ENCODE measurements around the gene NHERF1. TPM values are rescaled to one million over a fixed set of nuclear protein-coding genes. Genes with fewer than 3 reads are reported as not detected.
A peak's percentile ranks its signal among the peaks of the same experiment; 100 is the strongest.

The NHERF1 gene
- total RNA-seq, 2 experiments from 2014 or later, result 241 to 244 TPM

DNA sequence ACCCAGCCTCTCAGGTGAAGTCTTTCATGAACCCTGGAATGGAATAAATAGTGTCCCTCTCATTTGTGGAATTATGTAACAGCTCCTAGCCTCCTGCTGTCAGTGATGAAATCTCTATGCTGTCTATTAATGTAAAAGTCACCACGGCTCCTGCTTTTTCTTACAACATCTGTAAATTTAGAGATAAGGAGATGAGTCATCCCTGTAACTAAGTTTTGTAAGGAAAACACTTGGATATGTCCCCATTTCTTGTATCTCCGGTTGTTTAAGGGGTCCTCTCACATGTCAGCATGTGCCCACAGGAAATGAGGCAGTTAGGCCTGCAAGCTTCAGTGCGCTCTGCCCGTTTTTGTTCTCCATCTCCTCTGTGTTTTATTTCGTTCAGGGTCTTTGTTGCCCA is 30.5 kb downstream of the NHERF1 start:
- peaks cover 5% of the 10 kb centered on the region for H3K36me3 Mint-ChIP-seq
- DNase-seq, result no peak
- ATAC-seq (ENCODE audit: low read depth), result no peak

DNA sequence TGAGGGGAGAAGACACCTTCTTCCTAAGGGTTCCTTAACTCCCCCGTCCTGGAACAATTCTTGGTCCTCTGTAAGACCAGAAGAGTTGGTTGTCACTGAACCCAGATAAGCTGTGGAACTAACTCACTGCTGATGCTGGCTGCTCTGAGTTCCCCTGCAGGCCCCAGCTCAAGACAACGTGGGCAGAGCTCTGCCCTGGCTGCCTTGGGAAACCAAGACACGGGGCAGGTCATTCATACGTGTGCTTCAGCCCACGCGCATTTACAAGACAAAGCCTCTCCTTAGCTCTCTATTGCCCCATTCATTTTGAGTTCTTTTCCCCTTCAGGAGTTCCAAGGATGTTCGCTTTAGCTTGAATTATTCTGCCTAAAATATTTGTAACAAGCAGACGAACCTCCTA is 31.1 kb downstream of the NHERF1 start:
- peak overlapping the region; percentile 65 for H3K4me3 Mint-ChIP-seq
- H3K9me3 Mint-ChIP-seq, result no peaks in the 10 kb centered on the region
- no peaks in the 10 kb centered on the region for H3K27me3 Mint-ChIP-seq
- peak overlapping the region; percentile 95 for H3K27ac Mint-ChIP-seq
- H3K36me3 Mint-ChIP-seq, result peaks cover 3% of the 10 kb centered on the region
- DNase-seq (no peak), ATAC-seq (ENCODE audit: low read depth) (no peak)
- peaks cover 53% of the 10 kb centered on the region for H3K4me1 Mint-ChIP-seq
- POLR2A ChIA-PET, result interaction anchor here (0.7 to 2.9 kb wide), 10 partner anchors 11 to 42 kb away, joined by 3 to 15 read pairs (median 4); no protein-coding TSS in a partner anchor

More for the DNA sequence above, 30.5 kb downstream of the NHERF1 start:
- peaks cover 50% of the 10 kb centered on the region for H3K4me1 Mint-ChIP-seq
- POLR2A ChIA-PET, result interaction anchor here (0.7 to 5.5 kb wide), 9 partner anchors 12 to 332 kb away, joined by 3 to 38 read pairs (median 8); no protein-coding TSS in a partner anchor
- peak overlapping the region; percentile 28 for H3K4me3 Mint-ChIP-seq
- no peaks in the 10 kb centered on the region for H3K27me3 Mint-ChIP-seq
- H3K9me3 Mint-ChIP-seq, result no peaks in the 10 kb centered on the region
- peak overlapping the region; percentile 95 for H3K27ac Mint-ChIP-seq

DNA sequence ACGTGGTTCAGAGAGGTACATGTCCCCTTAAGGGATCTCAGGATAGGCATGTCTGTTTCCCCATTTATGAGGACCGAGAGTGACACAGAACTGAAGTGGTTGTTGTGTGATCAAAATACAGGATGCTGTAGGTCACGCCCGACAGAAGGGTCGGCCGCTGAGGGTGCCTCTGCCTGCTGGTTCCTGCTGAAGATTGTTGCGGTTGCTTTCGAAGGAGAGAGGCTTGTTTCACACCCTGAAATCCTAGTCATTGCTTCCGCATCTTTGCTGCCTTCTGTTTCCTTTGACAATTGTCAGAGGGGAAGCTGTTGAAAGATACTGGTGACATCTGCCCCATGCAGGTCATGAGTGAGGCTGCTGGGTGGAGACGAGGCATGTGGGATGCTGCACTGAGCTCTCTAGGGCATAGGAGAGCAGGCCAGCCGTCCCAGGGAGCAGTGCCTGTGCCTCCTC is 31.5 kb downstream of the NHERF1 start:
- ATAC-seq (ENCODE audit: low read depth), result peak; percentile 67
- POLR2A ChIA-PET, result interaction anchor here (1.0 to 2.9 kb wide), 10 partner anchors 11 to 42 kb away, joined by 3 to 15 read pairs (median 4); no protein-coding TSS in a partner anchor
- Mint-ChIP-seq H3K27ac (peak overlapping the region; percentile 95), H3K36me3 (peaks cover 3% of the 10 kb centered on the region), H3K4me3 (peak overlapping the region; percentile 65), H3K4me1 (peaks cover 58% of the 10 kb centered on the region), H3K27me3 (no peaks in the 10 kb centered on the region), H3K9me3 (no peaks in the 10 kb centered on the region)
- peak; percentile 53 for DNase-seq

DNA sequence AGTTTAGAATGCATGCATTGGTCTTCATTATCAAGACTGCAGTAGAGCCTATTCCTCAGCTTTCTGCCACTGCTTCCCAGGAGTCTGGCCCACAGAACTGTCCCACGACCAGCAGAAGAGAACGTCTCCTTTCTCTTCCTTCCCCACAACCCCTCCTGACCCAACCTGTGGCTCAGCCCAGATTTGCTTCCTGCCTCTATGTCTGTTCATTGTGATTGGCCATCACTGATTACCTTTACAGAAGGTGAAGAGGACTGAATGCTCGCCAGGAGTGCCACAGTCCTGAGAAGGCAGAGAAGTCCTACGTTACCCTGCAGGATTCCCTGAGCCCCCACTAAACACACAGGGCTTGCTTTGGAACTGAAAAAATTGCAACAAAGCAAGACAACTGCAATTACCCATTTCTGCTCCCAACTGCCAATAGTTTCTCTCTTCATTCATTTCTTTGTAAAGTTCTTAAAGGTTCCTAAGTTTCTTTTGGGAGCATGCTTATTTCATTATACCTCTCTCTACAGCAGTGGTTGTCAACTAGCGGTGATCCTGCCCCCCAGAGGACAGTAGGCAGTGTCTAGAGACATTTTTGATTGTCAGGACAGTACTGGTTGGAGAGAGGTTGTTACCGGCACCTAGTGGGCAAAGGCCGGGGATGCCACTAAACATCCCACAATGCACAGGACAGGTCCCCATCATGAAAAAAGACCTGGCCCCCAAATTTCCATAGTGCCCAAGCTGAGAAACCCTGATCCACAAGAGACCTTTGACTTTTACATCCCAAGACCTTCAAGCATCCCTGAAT is 32.2 kb downstream of the NHERF1 start:
- POLR2A ChIA-PET, result interaction anchor here (0.7 to 2.9 kb wide), 9 partner anchors 10 to 43 kb away, joined by 3 to 15 read pairs (median 4); no protein-coding TSS in a partner anchor
- Mint-ChIP-seq H3K9me3 (no peaks in the 10 kb centered on the region), H3K4me1 (peaks cover 59% of the 10 kb centered on the region), H3K27me3 (no peaks in the 10 kb centered on the region), H3K36me3 (peaks cover 3% of the 10 kb centered on the region), H3K4me3 (peak overlapping the region; percentile 65), H3K27ac (peak overlapping the region; percentile 95)
- no peak for DNase-seq
- peak; percentile 16 for ATAC-seq (ENCODE audit: low read depth)

DNA sequence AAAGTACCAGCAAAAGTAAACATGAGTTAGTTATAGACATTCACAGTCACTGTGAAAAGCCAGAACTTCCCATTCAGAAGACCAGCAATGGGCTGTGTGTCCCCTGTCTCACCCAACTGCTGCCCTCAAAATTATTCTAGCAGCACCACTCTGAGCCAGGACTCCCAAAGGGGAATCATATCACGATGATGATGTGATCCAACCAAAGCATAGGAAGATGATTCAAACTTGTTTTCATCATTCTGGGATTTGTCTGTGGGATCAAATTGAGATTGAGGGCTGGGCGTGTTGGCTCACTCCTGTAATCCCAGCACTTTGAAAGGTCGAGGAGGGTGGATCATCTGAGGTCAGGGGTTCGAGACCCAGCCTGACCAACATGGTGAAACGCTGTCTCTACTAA is 34.1 kb downstream of the NHERF1 start:
- POLR2A ChIA-PET, result interaction anchor here (1.2 kb wide), 1 partner anchor 8 kb away, joined by 6 read pairs; no protein-coding TSS in a partner anchor
- Mint-ChIP-seq H3K27ac (no peak overlapping the region), H3K9me3 (no peaks in the 10 kb centered on the region), H3K36me3 (peaks cover 3% of the 10 kb centered on the region), H3K4me1 (peaks cover 59% of the 10 kb centered on the region), H3K27me3 (no peaks in the 10 kb centered on the region), H3K4me3 (no peak overlapping the region)
- ATAC-seq (ENCODE audit: low read depth) (no peak), DNase-seq (no peak)

DNA sequence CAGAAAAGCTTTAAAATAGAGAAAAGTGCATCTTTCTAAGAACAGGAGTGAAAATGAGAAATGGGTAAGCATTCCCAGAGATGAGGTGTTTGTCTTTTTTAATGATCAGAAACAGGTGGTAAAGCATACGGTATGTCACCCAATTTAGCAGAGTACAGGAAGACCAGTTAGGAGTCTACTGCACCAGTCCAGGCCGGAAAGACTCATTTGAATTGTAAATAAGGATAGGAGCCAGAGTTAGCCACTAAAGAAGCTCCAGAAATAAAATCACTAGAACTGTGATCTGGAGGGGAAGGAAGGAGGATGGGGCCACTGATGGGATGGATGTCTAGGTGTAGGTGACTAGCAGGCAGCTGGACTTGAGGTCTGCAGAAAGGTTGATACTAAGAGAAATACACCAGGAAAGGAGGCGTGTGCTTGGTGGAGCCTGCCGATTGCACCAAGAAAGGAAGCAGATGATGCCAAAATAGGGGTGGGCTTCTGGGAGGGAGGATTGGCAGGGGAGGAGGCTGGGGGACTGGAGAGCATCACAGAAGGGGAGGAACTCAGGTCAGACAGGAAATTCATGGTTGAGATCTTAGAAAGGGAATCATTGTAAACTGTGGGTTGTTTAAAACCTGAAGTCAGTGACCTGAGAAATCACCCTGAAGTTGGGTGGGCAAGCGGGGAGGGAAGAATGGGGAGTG is 35.8 kb downstream of the NHERF1 start:
- no peak for DNase-seq
- POLR2A ChIA-PET, result interaction anchor here (0.9 to 1.5 kb wide), 3 partner anchors 13 to 38 kb away, joined by 3 to 5 read pairs (median 4); no protein-coding TSS in a partner anchor
- H3K36me3 Mint-ChIP-seq, result peaks cover 3% of the 10 kb centered on the region
- H3K4me3 Mint-ChIP-seq, result no peak overlapping the region
- no peaks in the 10 kb centered on the region for H3K27me3 Mint-ChIP-seq
- peak overlapping the region; percentile 66 for H3K27ac Mint-ChIP-seq
- H3K9me3 Mint-ChIP-seq, result no peaks in the 10 kb centered on the region
- no peak for ATAC-seq (ENCODE audit: low read depth)
- H3K4me1 Mint-ChIP-seq, result peaks cover 48% of the 10 kb centered on the region

DNA sequence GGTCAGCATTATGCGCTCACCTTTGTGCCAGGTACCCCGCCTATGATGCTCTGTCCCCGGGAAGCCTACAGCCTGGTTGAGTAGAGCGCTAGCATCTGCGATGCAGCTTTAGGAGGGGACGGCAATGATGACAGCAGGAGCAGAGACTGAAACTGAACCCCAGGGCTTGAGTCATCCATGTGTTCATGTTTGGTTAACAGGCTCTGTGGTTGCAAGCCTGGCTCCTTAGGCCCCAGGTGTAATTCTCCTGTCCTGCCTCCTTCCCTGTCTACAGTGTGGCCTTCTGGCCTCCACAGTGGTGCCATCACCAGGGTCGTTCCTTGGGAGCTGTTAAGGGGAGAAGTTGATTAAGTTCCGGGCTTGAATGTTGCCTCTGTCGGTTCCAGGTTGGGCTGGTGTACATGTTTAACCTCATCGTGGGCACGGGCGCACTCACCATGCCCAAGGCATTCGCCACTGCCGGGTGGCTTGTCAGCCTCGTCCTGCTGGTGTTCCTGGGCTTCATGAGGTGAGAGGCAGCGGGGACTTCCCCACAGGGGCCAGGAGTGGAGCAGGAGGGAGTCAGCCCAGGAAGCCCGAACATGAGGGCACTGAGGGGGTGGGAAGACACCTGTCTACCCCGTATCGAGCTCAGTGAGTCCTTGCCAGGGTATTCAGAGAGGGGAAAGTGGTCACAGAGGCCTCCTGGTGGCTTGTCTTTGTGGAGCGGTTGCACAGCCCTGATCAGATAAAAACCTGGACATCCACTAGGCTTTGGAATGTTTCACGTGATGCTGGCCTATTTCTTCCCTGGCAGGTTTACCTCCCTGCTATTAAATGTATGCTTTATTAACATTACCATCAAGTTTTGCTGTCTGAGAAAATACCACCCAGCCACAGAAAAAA is 36.9 kb downstream of the NHERF1 start:
- Mint-ChIP-seq H3K27ac (peak overlapping the region; percentile 66), H3K27me3 (no peaks in the 10 kb centered on the region), H3K36me3 (peaks cover 2% of the 10 kb centered on the region), H3K4me1 (peaks cover 44% of the 10 kb centered on the region), H3K9me3 (no peaks in the 10 kb centered on the region), H3K4me3 (peak overlapping the region; percentile 6)
- POLR2A ChIA-PET, result interaction anchor here (0.9 to 1.5 kb wide), 4 partner anchors 9 to 40 kb away, joined by 3 to 5 read pairs (median 4); partner anchors contain the start of gene NAT9
- DNase-seq, result no peak
- ATAC-seq (ENCODE audit: low read depth), result peak; percentile 15

DNA sequence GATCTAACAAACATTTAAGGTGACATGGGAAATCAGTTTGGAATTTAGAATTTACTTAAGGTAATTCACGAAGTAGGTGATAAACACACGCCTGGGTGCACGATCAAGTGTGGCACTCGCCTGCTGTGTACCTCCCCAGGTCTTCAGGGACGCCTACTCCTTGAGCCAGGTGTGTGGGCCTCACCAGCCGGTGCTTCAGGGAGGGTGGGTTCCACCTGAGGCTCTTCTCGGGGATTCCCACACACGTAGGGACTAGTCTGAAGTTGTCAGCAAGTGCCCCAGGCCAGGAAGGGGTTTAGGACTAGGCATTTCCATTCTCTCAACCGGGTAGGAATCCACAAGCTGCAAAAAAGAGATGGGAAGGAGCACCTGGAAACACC is 37.5 kb downstream of the NHERF1 start:
- Mint-ChIP-seq H3K9me3 (no peaks in the 10 kb centered on the region), H3K4me3 (peak overlapping the region; percentile 6), H3K36me3 (peaks cover 4% of the 10 kb centered on the region), H3K27me3 (no peaks in the 10 kb centered on the region), H3K27ac (peak overlapping the region; percentile 66), H3K4me1 (peaks cover 44% of the 10 kb centered on the region)
- ATAC-seq (ENCODE audit: low read depth) (no peak), DNase-seq (no peak)
- POLR2A ChIA-PET, result interaction anchor here (0.9 to 1.5 kb wide), 2 partner anchors 10 to 36 kb away, joined by 4 to 5 read pairs; partner anchors contain the start of gene NAT9

DNA sequence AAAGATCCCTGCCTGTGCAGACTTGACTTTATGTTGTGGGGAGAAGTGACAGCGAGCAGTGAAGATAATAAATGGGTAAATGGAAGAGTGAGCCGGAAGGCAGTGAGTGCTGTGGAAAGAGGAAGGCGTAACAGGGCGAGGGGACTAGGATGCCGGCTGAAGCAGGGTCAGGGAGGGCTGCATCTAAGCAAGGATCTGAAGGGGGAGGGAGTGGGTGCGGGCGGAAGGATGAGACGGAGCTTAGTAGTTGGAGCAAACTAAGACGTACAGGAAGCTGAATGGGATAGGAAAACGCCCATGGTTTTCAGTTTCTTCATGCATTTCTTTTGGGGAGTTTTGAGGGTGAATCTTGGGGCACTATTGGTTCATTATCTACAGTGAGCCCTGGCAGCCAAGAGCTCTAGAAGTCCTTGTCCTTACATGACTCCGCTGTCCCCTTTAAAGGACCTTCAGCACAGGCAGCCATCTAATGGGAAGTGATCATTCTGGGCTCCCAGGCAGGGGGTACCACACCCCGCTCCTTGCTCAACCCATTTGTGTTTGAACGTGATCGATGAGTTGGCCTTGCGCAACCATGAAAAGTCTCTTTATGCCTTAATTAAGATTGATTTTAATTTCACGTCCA is 38.1 kb downstream of the NHERF1 start:
- Mint-ChIP-seq H3K27me3 (no peaks in the 10 kb centered on the region), H3K9me3 (no peaks in the 10 kb centered on the region), H3K27ac (peak overlapping the region; percentile 66), H3K4me3 (peak overlapping the region; percentile 6), H3K36me3 (peaks cover 4% of the 10 kb centered on the region), H3K4me1 (peaks cover 46% of the 10 kb centered on the region)
- POLR2A ChIA-PET, result interaction anchor here (0.7 to 1.2 kb wide), 4 partner anchors 10 to 37 kb away, joined by 3 to 5 read pairs (median 4); partner anchors contain the start of gene NAT9
- ATAC-seq (ENCODE audit: low read depth) (peak; percentile 13), DNase-seq (no peak)

DNA sequence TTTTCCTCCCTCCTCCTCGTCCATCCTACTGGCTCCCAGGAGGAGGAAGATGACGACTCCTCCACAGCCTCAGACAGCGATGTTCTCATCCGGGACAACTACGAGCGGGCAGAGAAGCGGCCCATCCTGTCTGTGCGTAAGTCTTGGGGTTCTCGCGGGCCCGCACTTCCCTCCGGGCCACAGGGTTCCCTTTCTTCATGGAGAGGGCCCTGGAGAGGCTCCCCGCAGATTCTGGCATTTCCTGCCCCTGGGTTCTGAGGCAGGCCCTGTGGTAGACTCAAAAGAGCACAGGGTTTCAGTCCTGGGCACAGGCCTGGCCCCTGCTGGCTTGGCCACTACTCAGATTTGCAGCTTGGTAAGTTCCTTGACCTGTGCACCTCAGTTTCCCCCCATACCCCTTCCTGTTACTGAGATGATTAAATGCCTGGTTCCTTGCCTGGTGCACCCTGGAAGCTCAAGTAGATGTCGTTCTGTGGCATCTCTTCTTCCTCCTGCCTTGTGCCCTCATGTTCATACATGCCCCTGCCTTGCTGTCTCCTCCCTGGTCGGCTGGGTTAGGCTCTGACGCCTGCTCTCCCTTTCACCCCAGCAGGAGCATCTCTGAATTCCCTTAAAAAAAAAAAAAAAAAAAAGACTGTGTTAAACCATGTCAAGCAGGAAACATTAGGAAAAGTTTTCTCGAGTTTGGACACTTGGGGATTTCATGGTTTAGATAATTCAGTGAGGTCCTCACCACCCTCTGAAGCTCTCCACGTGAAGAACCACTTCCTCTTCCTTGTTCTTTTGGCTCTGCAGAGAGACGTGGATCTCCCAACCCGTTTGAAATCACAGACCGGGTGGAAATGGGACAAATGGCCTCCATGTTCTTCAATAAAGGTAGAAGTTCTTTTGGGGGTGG is 42.0 kb downstream of the NHERF1 start:
- H3K36me3 Mint-ChIP-seq, result peaks cover 6% of the 10 kb centered on the region
- peak overlapping the region; percentile 59 for H3K27ac Mint-ChIP-seq
- H3K4me1 Mint-ChIP-seq, result peaks cover 32% of the 10 kb centered on the region
- no peak for ATAC-seq (ENCODE audit: low read depth)
- POLR2A ChIA-PET, result interaction anchor here (0.6 to 2.3 kb wide), 12 partner anchors 9 to 222 kb away, joined by 3 to 10 read pairs (median 6); partner anchors contain the start of genes MRPL58 and NAT9
- H3K27me3 Mint-ChIP-seq, result no peaks in the 10 kb centered on the region
- no peaks in the 10 kb centered on the region for H3K9me3 Mint-ChIP-seq
- DNase-seq, result no peak
- peak overlapping the region; percentile 53 for H3K4me3 Mint-ChIP-seq

DNA sequence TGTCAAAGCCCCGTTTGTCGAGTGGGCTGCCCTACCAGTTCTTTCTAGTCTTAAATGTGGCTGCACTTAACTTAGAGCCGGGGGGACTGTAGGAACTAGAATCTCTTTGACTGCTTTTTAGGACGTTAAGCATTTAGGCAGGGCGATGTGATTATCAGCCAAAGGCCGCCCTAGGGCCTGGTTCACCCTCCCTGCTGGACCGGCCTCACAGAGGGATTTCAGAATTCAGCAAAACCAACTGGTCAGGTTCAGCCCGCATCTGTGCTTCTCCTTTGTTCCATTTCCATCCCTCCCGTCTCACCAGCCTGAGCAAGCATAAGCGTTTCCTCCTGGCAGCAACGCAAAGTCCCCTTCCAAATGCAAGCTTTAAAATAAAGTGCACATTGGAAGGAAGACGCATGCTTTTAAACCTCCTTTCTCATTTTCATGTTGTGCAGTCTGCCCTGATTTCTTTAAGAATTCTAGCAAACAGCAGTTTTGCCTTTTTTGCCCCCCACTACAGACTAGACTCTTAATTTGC is 44.2 kb downstream of the NHERF1 start:
- no peak for ATAC-seq (ENCODE audit: low read depth)

More for the DNA sequence above, 44.2 kb downstream of the NHERF1 start:
- peaks cover 24% of the 10 kb centered on the region for H3K4me1 Mint-ChIP-seq
- DNase-seq, result no peak
- H3K36me3 Mint-ChIP-seq, result peaks cover 9% of the 10 kb centered on the region
- POLR2A ChIA-PET, result interaction anchor here (1.1 kb wide), 1 partner anchor 69 kb away, joined by 3 read pairs; no protein-coding TSS in a partner anchor
- H3K27ac Mint-ChIP-seq, result peak overlapping the region; percentile 9
- H3K9me3 Mint-ChIP-seq, result no peaks in the 10 kb centered on the region
- H3K4me3 Mint-ChIP-seq, result no peak overlapping the region
- no peaks in the 10 kb centered on the region for H3K27me3 Mint-ChIP-seq
